Heart right ventricle (tissue), 16 donors: Measurements from ENCODE around the gene CTNND2. TPM values are rescaled to one million over a fixed set of nuclear protein-coding genes. Genes with fewer than 3 reads are reported as not detected.

Experiments
- ATAC-seq, 8 donors: fragments of 200-7000 bp; cut with Tn5 transposase; one replicate each; pipeline ENCODE4 v1.9.1; 2020; ENCODE audit warnings: mild to moderate bottlenecking in 8 of 8, moderate library complexity in 8 of 8, moderate number of reproducible peaks in 1 of 8
- DNase-seq, 2 donors: peaks; one replicate each; pipeline ENCODE4 v3.0.0-alpha.2; 2020
- H3K27ac ChIP-seq, 10 donors: fragments of 200-600 bp; sonication (generic) in 2 of 10; one replicate each; pipeline versions ENCODE4 v1.5.0 to v1.8.0; 2020 to 2022; ENCODE audit warnings: mild to moderate bottlenecking in 3 of 10
- H3K27me3 ChIP-seq, 7 donors: fragments of 200-600 bp; one replicate each; pipeline ENCODE4 v1.8.0; 2021 to 2022; ENCODE audit warnings: mild to moderate bottlenecking in 2 of 7
- H3K36me3 ChIP-seq, 9 donors: fragments of 200-600 bp; sonication (generic) in 1 of 9; one replicate each; pipeline versions ENCODE4 v1.5.0 to v1.8.0; 2020 to 2022; ENCODE audit warnings: mild to moderate bottlenecking in 2 of 9
- H3K4me1 ChIP-seq, 9 donors: fragments of 200-600 bp; sonication (generic) in 1 of 9; one replicate each; pipeline versions ENCODE4 v1.5.0 to v1.8.0; 2020 to 2022; ENCODE audit warnings: mild to moderate bottlenecking in 4 of 9
- H3K4me3 ChIP-seq, 10 donors: fragments of 200-600 bp; sonication (generic) in 2 of 10; one replicate each; pipeline versions ENCODE4 v1.5.0 to v1.8.0; 2020 to 2022; ENCODE audit warnings: mild to moderate bottlenecking in 7 of 10, moderate library complexity in 2 of 10
- H3K9me3 ChIP-seq, 11 donors: fragments of 200-600 bp in 10 of 11; sonication (generic) in 2 of 11; one replicate each; pipeline versions ENCODE4 v1.5.0 to v1.8.0; 2013 to 2022; ENCODE audit warnings: mild to moderate bottlenecking in 2 of 11, control low read depth in 1 of 11, moderate library complexity in 1 of 11
- CTCF ChIP-seq, 9 donors: fragments of 200-600 bp; sonication (generic) in 2 of 9; IDR thresholded peaks; one replicate each; pipeline versions ENCODE4 v1.5.0 to v1.8.0; 2021 to 2022; ENCODE audit warnings: antibody characterized with exemption in 9 of 9, mild to moderate bottlenecking in 5 of 9, moderate library complexity in 1 of 9
- WGBS, 2 donors: extraction: QIAGEN DNeasy Blood & Tissue Kit; methylation state at CpG; one replicate each; pipeline ENCODE4 v1.1.7; 2013; ENCODE audit warnings: inconsistent platforms in 1 of 2; 5-methylcytosine and 5-hydroxymethylcytosine counted together
- intact Hi-C, 10 donors: fragments of 100-400 bp; cut with DNase I; formaldehyde crosslinking; loops; one replicate each; pipeline versions ENCODE4 v1.11.1 to v1.14.2; 2022
- polyA plus RNA-seq, 2 donors: library from polyadenylated mRNA; stranded (reverse); fragments of 200-250 nt; gene quantifications; one replicate each; pipeline ENCODE4 v1.2.3, GENCODE V29; 2013
- total RNA-seq, 10 donors: library from RNA; stranded (reverse); fragmentation: NEBNext Ultra II Directional in 3 of 10; extraction: Animal tissue kit (Norgen Biotek cat#: 25700) in 3 of 10; gene quantifications; one replicate each; pipeline versions ENCODE4 v1.2.1 to v1.2.4, GENCODE V29; 2021 to 2023
- donor health status: Arrhythmogenic right ventricular cardiomyopathy.
- donor health status: ischemic (EF 13 %, LVEDD 7.1; RV severe dilation, severe dysfunction).
- donor health status: healthy with polysubstance abuse.
- donor health status: DM: no; HTN: yes; CAD: no.
- donor health status: DM: no; HTN: no; CAD: no.
- donor health status: ischemic (EF 25% LVEDD 6.9; RV normal size, moderate dysfunction).
- donor health status: ischemic (EF 25% LVEDD 5.7; RV mildly dilated, moderate dysfunction).
- donor health status: healthy.
- donor health status: DM: yes; HTN: yes; CAD: no.
- donor health status: Ischemic cardiomyopathy.
- donor health status: ischemic (EF 35%, LVEDD 5.7; RV mildly dilated, moderate dysfunction).
- donor health status: nonischemic (EF 11% LVEDD 7.7; RV severe dilation, severe dysfunction).
- donor health status: DM: yes; HTN: yes; CAD: no.
- donor health status: PGD.
- donor health status: ischemic (EF 29% LVEDD 5.4; RV normal size, mild dysfunction).
- donor health status: nonischemic (EF 23%, LVEDD 6.1; RV moderate dilation, normal function).

CTNND2 gene
- total and polyA plus RNA-seq, 12 donors: 1.1 to 29.6 (median 9.9) TPM

GRCh38 chr5:11181940-11182339 is 722.3 kb downstream of the CTNND2 start:
- H3K36me3 ChIP-seq: no peaks in the 10 kb centered on the region
- 77 to 88% methylated on average over 5 of the region's 5 CpGs for WGBS, 2 donors
- ATAC-seq (peak in 2 of 8 donors; percentile 27 to 55), DNase-seq (no peak)
- H3K27ac ChIP-seq: no peak overlapping the region
- intact Hi-C loops: loop anchor here in 8 of 10 donors (5.0 to 10.0 kb wide), 8 partner anchors 187 to 487 kb away; no protein-coding TSS in a partner anchor
- H3K4me3 ChIP-seq: no peak overlapping the region
- peaks cover 0 to 7% (median 0%) of the 10 kb centered on the region in 9 donors for H3K4me1 ChIP-seq
- no peaks in the 10 kb centered on the region for H3K9me3 ChIP-seq
- H3K27me3 ChIP-seq: no peaks in the 10 kb centered on the region
- TF ChIP-seq CTCF (IDR thresholded peaks at IDR 0.05): no peak

- Histone ChIP-seq H3K4me1 (peaks cover 0 to 7% (median 0%) of the 10 kb centered on the region in 9 donors), H3K27ac (no peak overlapping the region), H3K9me3 (no peaks in the 10 kb centered on the region), H3K27me3 (no peaks in the 10 kb centered on the region), H3K36me3 (no peaks in the 10 kb centered on the region), H3K4me3 (no peak overlapping the region)
- TF ChIP-seq CTCF (IDR thresholded peaks at IDR 0.05): no peak
- DNase-seq (no peak), ATAC-seq (peak in 1 of 8 donors; percentile 44)
- 89 to 92% methylated on average over 6 of the region's 6 CpGs for WGBS, 2 donors
- intact Hi-C loops: loop anchor here in 8 of 10 donors (5.0 to 10.0 kb wide), 8 partner anchors 186 to 486 kb away; no protein-coding TSS in a partner anchor
Observed at GRCh38 chr5:11180890-11181289, 723.4 kb downstream of the CTNND2 start.

GRCh38 chr5:11177999-11178711 is 726.1 kb downstream of the CTNND2 start:
- DNase-seq (no peak), ATAC-seq (no peak)
- peaks cover 0 to 7% (median 0%) of the 10 kb centered on the region in 9 donors for H3K4me1 ChIP-seq
- H3K9me3 ChIP-seq: no peaks in the 10 kb centered on the region
- H3K27me3 ChIP-seq: no peaks in the 10 kb centered on the region
- H3K36me3 ChIP-seq: no peaks in the 10 kb centered on the region
- H3K4me3 ChIP-seq: no peak overlapping the region
- H3K27ac ChIP-seq: no peak overlapping the region
- intact Hi-C loops: no loop called here
- no peak for TF ChIP-seq CTCF (IDR thresholded peaks at IDR 0.05)
- 96 to 97% methylated on average over 2 of the region's 2 CpGs for WGBS, 2 donors

GRCh38 chr5:11174591-11174990 is 729.7 kb downstream of the CTNND2 start:
- peaks cover 0 to under 1% (median 0%) of the 10 kb centered on the region in 9 donors for H3K4me1 ChIP-seq
- DNase-seq (no peak), ATAC-seq (no peak)
- TF ChIP-seq CTCF (IDR thresholded peaks at IDR 0.05): no peak
- H3K36me3 ChIP-seq: no peaks in the 10 kb centered on the region
- 70 to 75% methylated on average over 7 of the region's 7 CpGs for WGBS, 2 donors
- H3K27ac ChIP-seq: no peak overlapping the region
- intact Hi-C loops: no loop called here
- no peak overlapping the region for H3K4me3 ChIP-seq
- H3K9me3 ChIP-seq: no peaks in the 10 kb centered on the region
- no peaks in the 10 kb centered on the region for H3K27me3 ChIP-seq
